HG03378 (cell line): Measurements from ENCODE around the gene TMEM259.
"Not testable (repeated sequence)": the region's sequence is repeated elsewhere in the genome, so short reads cannot be mapped to it uniquely, and the experiment has no call there.

Experiments used
- ATAC-seq: cut with Tn5 transposase; IDR thresholded peaks from one replicate; pipeline ENCODE4 v1.9.1; 2021; ENCODE audit warnings: mild to moderate bottlenecking, moderate library complexity; ENCODE audit not compliant: unreplicated experiment

Gene TMEM259

DNA sequence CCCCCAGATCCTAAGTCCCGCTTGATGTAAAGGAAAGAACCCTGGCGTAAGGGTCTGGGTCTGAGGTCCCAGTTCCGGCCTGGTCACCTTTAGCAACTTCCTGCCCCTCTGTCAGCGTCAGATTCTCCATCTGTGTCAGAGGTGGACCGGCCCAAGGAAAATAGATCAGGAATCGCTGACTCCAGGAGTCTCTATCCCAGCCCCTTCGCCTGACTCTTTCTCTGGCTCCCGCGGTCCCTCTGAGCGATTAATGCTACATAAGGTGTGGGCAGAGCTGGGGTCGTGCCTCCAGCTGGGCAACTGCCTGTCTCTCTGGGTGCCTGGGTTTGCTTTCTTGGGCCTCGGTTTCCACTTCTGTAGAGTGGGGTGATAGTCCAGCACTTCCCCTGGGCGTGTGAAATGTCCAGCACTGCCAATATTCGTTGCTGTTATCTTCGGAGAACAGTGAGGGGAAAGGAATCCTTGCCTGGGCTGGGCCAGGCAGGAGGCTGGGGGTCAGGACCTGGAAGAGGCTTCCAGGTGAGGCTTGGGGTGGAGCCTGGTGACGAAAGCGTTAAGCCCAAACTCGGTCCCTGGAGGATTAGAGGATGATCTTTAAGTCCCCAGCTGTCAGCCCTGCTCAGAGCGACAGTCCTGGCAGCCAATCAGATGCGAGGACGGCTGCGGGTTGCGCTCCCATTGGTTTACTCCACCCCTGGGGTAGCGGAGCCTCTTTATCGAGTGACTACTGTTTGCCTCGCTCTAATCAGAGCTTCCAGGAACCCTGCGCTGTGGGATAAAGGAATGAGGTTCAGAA is 19.8 kb upstream of the TMEM259 start:
- ATAC-seq, result peak; percentile 41

DNA sequence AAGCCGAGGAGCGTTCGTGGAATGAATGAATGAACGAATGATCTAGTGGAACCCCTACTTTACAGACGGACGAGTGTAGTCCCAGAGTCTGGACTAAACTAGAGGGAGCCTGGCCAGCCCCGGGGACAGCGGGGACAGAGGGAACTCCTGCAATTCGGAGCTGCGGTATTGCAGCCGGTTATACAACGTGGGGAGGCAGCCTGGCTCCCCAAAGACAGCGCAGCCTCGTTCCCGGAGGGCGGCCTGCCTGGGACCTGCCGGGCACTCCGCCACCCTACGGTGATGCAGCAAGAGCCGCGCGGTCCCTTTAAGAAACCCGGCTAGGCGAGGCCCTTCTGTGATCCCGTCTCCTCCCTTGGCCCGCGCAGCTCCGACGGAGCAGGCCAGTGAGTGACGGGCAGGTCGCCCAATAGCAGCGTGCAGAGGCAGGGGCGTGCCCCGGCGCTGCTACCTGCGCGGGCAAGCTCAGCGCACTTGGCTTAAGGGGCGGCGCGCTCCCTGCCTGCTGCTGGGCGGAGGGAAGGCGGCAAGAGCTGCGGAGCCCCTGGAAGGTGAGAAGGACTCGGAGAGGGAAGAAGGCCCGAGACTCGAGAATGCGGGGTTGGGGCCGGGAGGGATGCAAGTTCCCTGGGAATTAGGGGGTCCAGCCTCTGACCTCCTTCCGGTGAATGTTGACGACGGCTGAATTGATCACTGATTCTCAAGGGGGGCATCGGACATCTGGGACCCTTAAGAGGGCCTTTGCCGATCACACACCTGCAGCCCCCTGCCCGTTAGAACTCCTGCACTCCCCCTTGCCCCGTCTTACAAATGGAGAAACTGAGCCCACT is 18.9 kb upstream of the TMEM259 start, which contains the start of gene ABCA7:
Gene ABCA7, plus strand, starts transcription at position 462 of the 830 bp plus-strand sequence. CDS start 1,255 bp downstream, outside the sequence.
- peak; percentile 59 for ATAC-seq

DNA sequence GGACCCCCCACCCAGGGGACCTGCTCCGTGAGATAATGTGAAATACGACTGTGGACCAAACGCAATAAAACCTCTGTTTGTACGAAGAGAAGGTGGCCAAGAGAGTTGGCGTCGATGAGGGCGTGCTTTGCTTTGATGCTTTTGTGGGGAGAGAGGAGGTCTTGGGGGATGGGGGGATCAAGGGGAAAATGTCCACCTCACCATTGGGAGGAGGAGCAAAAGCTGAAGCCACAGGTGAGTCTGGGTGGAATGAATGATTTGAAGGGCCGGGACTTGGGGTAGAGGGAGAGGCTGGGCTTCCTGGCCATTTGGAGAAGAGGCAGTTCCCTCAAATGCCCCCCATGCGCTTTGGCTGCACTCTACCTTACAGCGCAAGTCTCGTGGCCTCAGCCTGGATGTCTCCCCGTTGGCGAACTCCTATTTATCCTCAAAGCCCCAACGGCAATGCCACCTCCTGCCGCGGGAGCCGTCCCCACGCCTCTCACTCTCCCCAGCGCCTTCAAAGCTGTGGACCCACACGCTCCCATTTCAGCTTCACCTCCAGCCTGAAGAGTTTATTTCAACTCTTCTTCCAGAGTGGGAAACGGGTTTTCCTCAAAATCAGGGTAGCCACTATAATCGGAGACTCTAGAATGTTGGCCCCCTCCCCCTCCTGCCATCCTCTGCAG is 18.2 kb upstream of the TMEM259 start:
- ATAC-seq, result no peak

DNA sequence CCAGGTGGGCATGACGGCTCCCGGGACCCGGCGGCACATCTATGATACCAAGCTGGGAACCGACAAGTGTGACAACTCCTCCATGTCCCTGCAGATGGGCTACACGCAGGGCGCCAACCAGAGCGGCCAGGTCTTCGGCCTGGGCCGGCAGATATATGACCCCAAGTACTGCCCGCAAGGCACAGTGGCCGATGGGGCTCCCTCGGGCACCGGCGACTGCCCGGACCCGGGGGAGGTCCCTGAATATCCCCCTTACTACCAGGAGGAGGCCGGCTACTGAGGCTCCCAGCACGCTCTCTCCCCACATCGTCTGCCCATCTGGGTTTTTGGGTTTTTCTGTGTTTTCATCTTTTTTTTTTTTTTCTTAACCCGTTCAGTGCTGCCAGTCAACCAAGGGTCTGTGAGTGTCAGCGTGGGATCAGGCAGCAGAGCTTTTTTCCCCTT is 16.7 kb upstream of the TMEM259 start:
- no peak for ATAC-seq

DNA sequence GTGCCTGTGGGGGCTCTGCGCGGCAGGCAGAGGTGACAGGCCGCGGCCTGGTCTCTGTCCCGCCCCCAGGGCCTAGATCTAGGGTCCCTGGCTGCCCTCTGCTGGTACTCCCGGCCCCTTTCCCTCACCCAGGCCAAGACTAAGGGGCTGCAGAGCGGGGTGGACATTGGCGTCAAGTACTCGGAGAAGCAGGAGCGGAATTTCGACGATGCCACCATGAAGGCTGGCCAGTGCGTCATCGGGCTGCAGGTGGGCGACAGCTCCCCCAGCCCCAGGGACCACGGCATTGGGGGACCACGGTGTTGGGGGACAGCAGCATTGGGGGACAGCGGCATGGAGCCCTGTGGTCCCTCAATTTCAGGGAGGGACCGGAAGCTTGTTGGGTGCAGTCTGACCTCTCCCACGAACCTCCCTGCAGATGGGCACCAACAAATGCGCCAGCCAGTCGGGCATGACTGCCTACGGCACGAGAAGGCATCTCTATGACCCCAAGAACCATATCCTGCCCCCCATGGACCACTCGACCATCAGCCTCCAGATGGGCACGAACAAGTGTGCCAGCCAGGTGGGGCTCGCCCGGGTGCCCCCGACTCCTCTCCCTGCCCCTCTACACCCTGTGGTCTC is 15.2 kb upstream of the TMEM259 start:
- ATAC-seq, result no peak

DNA sequence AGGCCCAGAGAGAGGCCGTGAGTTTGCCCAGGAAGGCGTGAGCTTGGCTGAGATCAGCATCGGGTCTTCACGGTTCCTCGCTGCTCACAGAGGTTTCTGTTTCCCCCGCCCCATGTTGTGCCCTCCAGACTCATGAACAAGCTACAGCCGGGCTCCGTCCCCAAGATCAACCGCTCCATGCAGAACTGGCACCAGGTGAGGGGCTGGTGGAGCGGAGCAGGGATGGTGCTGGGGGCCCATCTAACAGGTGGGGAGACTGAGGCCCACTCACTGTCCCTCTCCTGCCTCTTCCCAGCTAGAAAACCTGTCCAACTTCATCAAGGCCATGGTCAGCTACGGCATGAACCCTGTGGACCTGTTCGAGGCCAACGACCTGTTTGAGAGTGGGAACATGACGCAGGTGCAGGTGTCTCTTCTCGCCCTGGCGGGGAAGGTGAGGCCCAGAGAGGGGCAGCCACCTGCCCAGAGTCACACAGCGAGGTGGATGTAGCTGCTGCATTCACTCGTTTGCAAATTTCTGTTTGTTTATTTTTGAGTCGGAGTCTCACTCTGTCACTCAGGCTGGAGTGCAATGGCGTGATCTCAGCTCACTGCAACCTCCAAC is 11.4 kb upstream of the TMEM259 start:
- no peak for ATAC-seq

DNA sequence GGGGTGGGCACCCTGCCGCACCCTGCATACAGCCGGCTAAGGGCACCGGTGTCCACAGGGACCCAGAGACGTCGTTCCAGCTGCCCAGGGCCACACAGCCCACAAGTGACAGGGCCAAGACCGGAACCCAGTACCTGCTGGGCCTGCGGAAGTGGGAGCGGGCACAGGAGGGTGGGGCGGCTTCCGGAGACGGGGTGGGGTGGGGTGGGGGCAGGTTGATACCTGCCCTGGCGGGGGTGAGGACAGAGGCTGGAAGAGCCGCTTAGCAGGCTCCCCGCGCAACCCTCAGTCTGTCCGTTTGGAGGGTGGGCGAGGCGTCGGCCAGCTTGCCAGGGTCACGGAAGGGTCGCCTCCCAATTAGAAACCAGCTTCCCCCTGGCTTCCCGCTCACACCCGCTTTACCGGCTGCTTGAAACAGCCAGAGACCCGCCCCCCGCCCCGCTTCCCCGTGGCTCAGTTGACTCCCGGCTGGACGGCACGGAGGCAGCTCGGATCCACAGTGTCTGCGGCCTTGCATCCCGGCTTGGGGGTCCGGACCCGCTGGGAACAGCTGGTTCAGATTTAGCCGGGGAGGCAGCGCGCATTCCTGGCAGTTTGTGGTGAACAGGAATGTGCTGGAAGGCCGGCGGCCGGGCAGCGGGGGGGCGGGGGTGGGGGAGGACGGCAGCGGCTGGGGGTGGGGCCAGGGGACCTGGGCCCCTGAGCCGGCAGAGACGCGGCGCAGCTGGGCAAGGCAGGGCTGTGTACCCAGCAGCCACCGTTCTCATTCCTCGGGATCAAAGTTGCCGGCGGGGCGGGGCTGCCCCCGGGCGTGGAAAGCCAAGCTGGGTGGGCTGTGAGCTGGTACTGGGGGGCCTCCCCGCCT is 7.4 kb upstream of the TMEM259 start:
- no peak for ATAC-seq

DNA sequence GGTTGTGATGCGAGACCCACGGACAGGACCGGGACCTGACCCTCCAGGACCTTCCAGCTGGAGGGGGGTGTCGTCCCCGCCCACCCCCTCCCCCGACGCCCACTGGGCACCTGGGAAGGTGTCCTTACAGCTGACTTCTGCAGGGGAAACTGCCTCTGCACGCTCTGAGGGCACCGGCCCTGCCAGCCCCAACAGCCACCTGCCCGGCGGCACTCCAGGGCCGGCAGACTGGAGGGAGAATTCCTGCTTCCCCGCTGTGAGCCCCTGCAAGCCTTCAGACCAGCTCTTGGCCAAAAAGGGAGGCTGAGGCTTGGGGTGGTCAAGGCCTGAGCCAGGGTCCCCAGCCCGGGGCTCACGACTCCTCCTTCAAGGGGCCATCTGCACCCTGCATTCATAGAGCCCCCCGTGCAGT is 6.7 kb upstream of the TMEM259 start:
- no peak for ATAC-seq

DNA sequence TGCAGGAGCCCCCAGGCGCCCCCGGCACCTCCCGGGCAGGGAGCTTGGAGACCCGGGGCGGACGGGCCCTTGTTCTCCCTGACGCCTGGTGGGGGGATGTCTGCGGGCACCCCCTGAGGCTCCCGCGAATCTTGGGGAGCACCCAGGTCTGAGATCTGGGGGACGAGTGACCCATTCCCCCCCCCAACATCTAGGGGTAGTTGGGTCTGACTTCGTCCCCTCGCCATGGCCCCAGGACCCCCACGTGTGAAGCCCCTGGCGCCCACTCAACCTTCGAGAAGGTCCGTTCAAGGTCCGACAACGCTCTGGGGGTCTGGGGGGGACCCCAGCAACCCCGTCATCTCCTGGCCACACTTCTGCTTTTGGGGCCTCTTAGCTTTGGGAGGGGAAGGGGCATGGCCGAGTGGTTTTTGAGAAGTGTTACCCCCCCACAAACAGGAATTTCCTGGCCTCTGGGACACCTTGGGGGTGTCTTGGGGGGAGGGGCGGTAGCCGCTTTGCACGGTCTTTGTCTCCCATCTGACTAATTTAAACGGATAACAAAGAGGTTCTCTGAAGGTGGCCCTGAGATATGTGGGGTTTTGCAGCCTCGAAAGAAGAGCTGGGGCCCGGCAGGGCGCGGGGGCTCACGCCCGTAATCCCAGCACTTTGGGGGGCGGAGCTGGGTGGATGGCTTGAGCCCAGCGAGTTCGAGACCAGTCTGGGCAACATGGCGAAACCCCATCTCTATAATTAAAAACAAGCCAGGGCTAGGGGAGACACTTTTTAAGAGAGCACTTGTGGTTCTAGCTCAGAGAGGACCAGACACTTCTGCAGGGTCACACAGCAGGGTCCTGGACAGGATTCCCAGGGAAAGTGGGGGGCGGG is 6.1 kb upstream of the TMEM259 start:
- ATAC-seq, result no peak

DNA sequence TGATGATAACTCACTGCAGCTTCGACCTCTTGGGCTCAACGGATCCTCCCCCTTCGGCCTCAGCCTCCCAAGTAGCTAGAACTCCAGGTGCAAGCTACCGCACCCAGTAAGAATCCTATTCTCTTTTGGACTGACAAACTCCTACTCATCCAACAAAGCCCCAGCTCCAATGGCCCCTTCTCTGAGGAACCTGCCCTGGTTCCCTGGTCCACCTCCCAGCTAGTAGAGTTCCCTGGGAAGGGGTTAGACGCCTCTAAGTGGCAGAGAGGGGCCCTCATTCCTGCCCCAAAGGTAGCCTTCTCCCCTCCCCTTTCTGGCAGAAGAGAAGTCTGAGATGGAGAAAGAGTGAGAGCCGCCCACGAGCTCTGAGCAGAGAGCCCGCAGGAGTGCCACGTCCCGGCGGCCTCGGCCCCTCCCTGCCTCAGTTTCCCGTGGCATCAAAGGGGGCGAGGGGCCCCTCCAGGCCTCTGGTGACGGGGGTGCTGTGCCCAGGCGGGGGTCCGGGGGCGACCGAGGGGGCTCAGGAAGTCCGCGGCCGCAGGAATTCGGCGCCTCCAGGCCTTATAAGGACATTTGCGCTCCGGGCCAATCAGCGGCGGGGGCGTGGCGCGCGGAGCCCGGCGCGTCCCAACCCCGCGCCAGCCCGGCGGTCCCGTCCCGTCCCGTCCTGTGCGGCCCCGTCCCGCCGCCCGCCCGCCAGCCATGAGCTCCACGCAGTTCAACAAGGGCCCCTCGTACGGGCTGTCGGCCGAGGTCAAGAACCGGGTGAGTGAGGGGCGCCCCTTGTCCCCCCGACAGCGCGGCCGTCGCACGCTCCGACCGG is 5.2 kb upstream of the TMEM259 start, which contains the start of gene CNN2:
Gene CNN2, plus strand, starts transcription at position 649 of the 823 bp plus-strand sequence. Its CDS starts 54 bp downstream, at position 703.
- ATAC-seq, result no peak

DNA sequence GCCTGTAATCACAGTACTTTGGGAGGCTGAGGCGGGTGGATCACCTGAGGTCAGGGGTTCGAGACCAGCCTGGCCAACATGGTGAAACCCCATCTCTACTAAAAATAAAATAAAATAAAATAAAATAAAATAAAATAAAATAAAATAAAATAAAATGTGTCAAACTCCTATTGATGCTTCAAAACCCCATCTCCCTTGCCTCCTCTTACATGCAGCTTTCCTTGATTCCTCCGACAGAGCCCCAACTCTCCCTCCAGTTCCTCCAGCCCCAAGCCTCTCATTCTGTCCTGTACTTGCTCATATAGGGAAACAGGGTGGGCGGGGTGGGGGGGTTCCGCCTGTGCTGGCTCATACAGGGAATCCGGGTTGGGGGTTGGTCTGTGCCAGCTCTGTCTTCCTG is 4.2 kb upstream of the TMEM259 start:
- ATAC-seq, result not testable (repeated sequence)

DNA sequence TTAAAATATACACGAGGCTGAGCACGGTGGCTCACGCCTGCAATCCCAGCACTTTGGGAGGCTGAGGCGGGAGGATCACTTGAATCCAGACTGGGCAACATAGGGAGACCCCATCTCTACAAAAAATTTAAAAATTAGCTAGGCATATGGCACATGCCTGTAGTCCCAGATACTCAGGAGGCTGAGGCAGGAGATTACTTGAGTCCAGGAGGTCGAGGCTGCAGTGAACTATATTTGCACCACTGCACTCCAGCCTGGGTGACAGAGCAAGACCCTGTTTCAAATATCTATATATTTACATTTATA is 2.9 kb upstream of the TMEM259 start:
- ATAC-seq, result not testable (repeated sequence)

DNA sequence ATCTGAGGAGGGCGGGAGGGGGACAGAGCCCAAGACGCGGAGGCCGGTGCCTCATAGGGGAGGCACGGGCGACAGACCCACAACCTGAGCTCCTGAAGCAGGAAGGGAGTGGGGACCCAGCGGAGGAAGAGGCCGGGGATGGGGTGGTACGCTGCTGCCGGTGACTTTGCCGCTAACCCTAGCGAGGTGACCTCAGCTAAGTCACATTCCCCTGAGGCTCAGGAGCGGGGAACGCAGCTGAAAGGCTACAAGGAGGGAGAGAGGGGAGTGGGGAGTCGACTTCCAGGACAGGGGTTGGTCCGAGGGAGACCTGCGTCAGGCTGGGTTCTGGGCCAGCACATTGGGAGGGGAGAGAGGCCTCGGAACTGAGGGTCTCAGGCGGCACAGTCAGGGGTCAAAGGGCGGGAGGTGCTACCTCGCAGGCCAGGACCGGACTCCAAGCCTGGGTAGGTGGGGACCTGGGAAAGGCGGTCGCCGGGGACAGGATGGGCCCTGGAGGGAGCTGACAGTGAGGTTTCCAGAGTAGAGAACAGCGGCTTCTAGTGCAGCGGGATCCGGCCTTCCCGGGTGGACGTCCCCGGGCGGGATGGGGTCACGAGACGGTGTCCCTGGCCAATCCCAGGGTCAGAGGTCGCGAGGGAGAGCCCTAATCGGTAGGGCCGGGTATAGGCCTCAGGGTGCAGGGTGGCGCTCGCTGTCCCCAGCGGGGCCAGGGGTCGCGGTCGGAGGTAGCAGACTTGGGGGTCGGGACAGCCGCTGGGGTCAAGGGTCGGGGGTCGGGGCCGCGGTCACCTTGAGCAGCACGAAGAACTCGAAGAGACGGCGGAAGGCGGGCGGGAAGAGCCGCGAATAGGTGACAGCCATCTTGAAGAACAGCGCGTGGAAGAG is 699 bp downstream of the TMEM259 start:
- no peak for ATAC-seq

DNA sequence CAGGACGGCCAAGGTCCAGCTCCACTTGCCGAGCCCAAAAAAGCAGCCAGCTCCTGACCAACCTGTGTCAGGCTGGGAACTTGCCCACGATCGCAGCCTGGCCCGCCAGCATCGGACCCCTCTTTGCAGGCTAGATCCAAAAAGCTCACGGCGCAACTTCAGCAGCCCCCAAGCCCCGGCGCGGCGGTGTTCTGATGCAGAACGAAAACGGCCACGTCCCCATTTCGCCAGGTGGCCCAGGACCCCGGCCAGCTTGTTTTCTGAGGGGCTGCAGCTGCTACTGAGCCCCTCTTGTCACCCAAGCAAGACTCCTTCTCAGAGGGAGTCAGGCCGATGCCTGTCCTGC is 1.3 kb downstream of the TMEM259 start:
- ATAC-seq, result no peak

DNA sequence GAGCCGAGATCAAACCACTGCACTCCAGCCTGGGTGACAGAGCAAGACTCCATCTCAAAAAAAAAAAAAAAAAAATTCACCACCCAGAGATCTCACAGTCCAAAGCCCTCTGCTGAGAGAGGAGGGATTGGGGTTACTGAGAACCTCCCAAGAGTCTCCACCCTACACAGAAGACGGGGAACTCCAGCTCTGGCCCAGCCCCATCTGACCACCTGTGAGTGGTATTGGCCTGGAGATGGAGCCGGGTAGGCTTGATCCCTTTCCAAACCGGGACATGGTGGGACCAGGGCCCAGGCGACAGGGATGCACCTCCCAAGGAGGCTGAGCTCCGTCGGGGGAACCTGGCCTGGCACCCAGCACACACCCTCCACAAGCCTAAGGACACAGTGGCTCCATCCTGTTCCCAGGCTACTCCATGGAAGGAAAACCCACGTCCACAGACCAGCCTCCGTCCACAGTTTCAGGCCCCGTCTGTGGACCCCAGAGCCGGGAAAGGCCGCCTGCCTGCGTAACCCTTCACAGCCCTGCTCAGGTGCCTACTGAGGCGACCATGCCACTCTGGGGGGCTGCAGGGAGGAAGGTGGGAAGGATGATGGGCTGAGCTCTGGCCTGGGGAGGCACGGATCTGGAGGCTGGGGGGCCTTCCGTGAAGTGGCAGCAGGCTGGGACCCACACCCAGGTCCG is 1.8 kb downstream of the TMEM259 start:
- no peak for ATAC-seq

DNA sequence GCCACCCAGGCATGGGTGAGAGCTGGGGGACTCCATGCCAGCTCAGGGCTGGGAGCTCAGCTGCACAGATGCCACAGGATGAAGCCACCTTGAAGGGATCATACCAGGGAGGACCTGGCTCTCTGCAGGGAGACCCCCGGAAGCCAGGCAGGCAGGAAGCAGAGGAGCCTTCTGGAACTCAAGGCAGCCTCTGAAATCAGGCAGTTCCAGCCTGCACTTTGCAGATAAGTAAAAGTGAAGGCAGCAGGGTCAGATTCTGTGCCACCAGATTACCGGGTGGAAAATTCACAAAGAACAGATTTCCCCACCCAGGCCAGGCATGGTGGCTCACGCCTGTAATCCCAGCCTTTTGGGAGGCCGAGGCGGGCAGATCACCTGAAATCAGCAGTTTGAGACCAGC is 2.5 kb downstream of the TMEM259 start:
- ATAC-seq, result no peak
